Stimulated activated CD8-positive, alpha-beta memory T cell treated with anti-CD3 and anti-CD28 coated beads, Interleukin-15, amount 100 ng/mL, for 48 hours (primary cell): ENCODE measurements around the gene ALDH3A1.
"Not testable (repeated sequence)": the region's sequence is repeated elsewhere in the genome, so short reads cannot be mapped to it uniquely, and the experiment has no call there.

Experiments
- DNase-seq, 2 donors: peaks; one replicate each; pipeline ENCODE4 v3.0.0-alpha.2; 2020; ENCODE audit warnings: low read depth in 2 of 2

Gene ALDH3A1

GRCh38 chr17:19747829-19748806 lies at the start of gene ALDH3A1:
TSS of gene ALDH3A1 (minus strand) at chr17:19748298. CDS start at chr17:19745129, 3,169 bp downstream.
- no peak for DNase-seq

GRCh38 chr17:19796457-19796856 lies 48.4 kb upstream of the ALDH3A1 start:
- DNase-seq: no peak

GRCh38 chr17:19791918-19792550 lies 43.9 kb upstream of the ALDH3A1 start:
- DNase-seq: no peak

GRCh38 chr17:19787733-19788357 lies 39.7 kb upstream of the ALDH3A1 start:
- no peak for DNase-seq

- DNase-seq: no peak
Observed at GRCh38 chr17:19785854-19786253, 37.8 kb upstream of the ALDH3A1 start.

- no peak for DNase-seq
Observed at GRCh38 chr17:19781488-19782458, 33.7 kb upstream of the ALDH3A1 start.

GRCh38 chr17:19780846-19781245 lies 32.7 kb upstream of the ALDH3A1 start:
- no peak for DNase-seq

GRCh38 chr17:19773534-19773933 lies 25.4 kb upstream of the ALDH3A1 start:
- no peak for DNase-seq

GRCh38 chr17:19771971-19772630 lies 24.0 kb upstream of the ALDH3A1 start:
- DNase-seq: no peak

GRCh38 chr17:19770985-19771735 lies 23.1 kb upstream of the ALDH3A1 start:
- no peak for DNase-seq

- no peak for DNase-seq
Observed at GRCh38 chr17:19769946-19770652, 22.0 kb upstream of the ALDH3A1 start.

GRCh38 chr17:19768046-19768782 lies 20.1 kb upstream of the ALDH3A1 start:
- no peak for DNase-seq

GRCh38 chr17:19766421-19767270 lies 18.5 kb upstream of the ALDH3A1 start:
- DNase-seq: peak; percentile 53 to 59

GRCh38 chr17:19766016-19766415 lies 17.9 kb upstream of the ALDH3A1 start:
- DNase-seq: no peak

GRCh38 chr17:19763991-19764390 lies 15.9 kb upstream of the ALDH3A1 start:
- DNase-seq: not testable (repeated sequence)

- no peak for DNase-seq
Observed at GRCh38 chr17:19763416-19763815, 15.3 kb upstream of the ALDH3A1 start.

GRCh38 chr17:19762515-19762961 lies 14.4 kb upstream of the ALDH3A1 start:
- DNase-seq: peak; percentile 25 to 46

- DNase-seq: no peak
Observed at GRCh38 chr17:19760746-19761145, 12.6 kb upstream of the ALDH3A1 start.
